ENCODE results near the gene DMRTB1. TPM values are rescaled to one million over a fixed set of nuclear protein-coding genes. Genes with fewer than 3 reads are reported as not detected.

The DMRTB1 gene
- total RNA-seq, 1 experiment from 2014 or later, result not detected

DNA sequence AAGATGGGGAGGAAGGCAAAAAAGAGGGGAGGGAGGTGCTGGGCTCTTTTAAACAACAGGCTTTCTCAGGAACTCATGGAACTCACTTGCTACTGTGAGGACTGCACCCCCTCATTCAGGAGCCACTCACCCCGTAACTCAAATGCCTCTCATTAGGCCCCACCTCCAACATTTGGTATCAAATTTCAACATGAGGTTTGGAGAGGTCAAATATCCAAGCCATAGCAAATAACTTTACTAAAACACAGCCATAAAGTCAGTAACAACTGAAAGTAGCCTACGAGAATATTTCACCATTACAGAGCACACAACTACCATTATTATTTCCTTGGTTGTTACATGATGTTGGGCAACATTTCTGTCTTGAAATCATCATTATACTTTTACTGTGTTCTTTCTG is 13.1 kb upstream of the DMRTB1 start:
- peaks cover 10% of the 10 kb centered on the region; the same call in 1 of the 2 replicates for H3K4me1 ChIP-seq (ENCODE audit: insufficient read depth, low read length)
- no peaks in the 10 kb centered on the region for H4K20me1 ChIP-seq (ENCODE audit: low read length)
- no peak overlapping the region for H3K9ac ChIP-seq (ENCODE audit: low read length)
- H3K4me2 ChIP-seq (ENCODE audit: low read length), result no peak overlapping the region
- BruUV-seq (replicated peaks), result no TSS peak
- POLR2A ChIA-PET (ENCODE audit: unreplicated experiment), result no interaction called here
- DNase-seq (no peak), ATAC-seq (no peak)
- no peak overlapping the region for H3K27ac ChIP-seq (ENCODE audit: low read length)
- H3K79me2 ChIP-seq (ENCODE audit: low read length), result no peaks in the 10 kb centered on the region
- no peaks in the 10 kb centered on the region for H3K36me3 ChIP-seq (ENCODE audit: low read depth, low read length)
- TF ChIP-seq EZH2phosphoT487 (IDR thresholded peaks at IDR 0.05; ENCODE audit: borderline replicate concordance, low read length), result no peak
- TF ChIP-seq, protein P1, sequence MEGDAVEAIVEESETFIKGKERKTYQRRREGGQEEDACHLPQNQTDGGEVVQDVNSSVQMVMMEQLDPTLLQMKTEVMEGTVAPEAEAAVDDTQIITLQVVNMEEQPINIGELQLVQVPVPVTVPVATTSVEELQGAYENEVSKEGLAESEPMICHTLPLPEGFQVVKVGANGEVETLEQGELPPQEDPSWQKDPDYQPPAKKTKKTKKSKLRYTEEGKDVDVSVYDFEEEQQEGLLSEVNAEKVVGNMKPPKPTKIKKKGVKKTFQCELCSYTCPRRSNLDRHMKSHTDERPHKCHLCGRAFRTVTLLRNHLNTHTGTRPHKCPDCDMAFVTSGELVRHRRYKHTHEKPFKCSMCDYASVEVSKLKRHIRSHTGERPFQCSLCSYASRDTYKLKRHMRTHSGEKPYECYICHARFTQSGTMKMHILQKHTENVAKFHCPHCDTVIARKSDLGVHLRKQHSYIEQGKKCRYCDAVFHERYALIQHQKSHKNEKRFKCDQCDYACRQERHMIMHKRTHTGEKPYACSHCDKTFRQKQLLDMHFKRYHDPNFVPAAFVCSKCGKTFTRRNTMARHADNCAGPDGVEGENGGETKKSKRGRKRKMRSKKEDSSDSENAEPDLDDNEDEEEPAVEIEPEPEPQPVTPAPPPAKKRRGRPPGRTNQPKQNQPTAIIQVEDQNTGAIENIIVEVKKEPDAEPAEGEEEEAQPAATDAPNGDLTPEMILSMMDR (conservative IDR thresholded peaks at IDR 0.05; ENCODE audit: low read depth, low read length), result no peak
- no peak for TF ChIP-seq EZH2 (IDR thresholded peaks at IDR 0.05; ENCODE audit: low read length, unreplicated experiment)
- no peaks in the 10 kb centered on the region for H3K27me3 ChIP-seq (ENCODE audit: low read length)
- H3K4me3 ChIP-seq (ENCODE audit: low read length), result no peak overlapping the region
- CTCF ChIA-PET, result no interaction called here
- no peak overlapping the region for H2AFZ ChIP-seq (ENCODE audit: low read length)
- H3K9me3 ChIP-seq (ENCODE audit: low read length), result no peaks in the 10 kb centered on the region
- intact Hi-C loops (cut with micrococcal nuclease), result no loop called here
- H3K9me2 ChIP-seq (replicated peaks; ENCODE audit: low read length), result no peaks in the 10 kb centered on the region
- H3F3A ChIP-seq (ENCODE audit: low read length, unreplicated experiment), result no peaks in the 10 kb centered on the region

DNA sequence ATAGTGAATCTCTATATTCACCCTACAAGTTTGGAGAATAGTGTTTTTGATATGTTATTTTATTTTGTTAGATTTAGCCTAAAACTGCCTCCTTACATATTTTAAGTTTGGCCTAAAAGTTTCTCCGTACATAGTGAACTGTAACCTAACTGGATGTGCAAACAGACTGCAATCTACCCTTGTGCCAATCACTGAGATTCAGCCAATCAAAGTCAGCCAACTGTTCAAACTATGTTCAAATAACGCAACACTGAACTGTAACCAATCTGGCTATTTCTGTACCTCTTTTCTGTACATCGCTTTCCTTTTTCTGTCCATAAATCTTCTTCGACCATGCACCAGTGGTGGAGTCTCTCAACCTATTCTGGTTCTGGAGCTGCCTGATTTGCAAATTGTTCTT is 11.8 kb upstream of the DMRTB1 start:
- ChIA-PET CTCF (no interaction called here), POLR2A (ENCODE audit: unreplicated experiment) (no interaction called here)
- BruUV-seq (replicated peaks), result no TSS peak
- H3K27me3 ChIP-seq (ENCODE audit: low read length), result no peaks in the 10 kb centered on the region
- H2AFZ ChIP-seq (ENCODE audit: low read length), result no peak overlapping the region
- H3K9me2 ChIP-seq (replicated peaks; ENCODE audit: low read length), result no peaks in the 10 kb centered on the region
- ATAC-seq (no peak), DNase-seq (no peak)
- H3K27ac ChIP-seq (ENCODE audit: low read length), result no peak overlapping the region
- H3K4me1 ChIP-seq (ENCODE audit: insufficient read depth, low read length), result peaks cover 10% of the 10 kb centered on the region; the same call in 1 of the 2 replicates
- no peaks in the 10 kb centered on the region for H3K36me3 ChIP-seq (ENCODE audit: low read depth, low read length)
- no peaks in the 10 kb centered on the region for H3K9me3 ChIP-seq (ENCODE audit: low read length)
- no peak overlapping the region for H3K9ac ChIP-seq (ENCODE audit: low read length)
- no peaks in the 10 kb centered on the region for H3K79me2 ChIP-seq (ENCODE audit: low read length)
- H3K4me3 ChIP-seq (ENCODE audit: low read length), result no peak overlapping the region
- TF ChIP-seq, protein P1 (conservative IDR thresholded peaks at IDR 0.05; ENCODE audit: low read depth, low read length), result no peak
- TF ChIP-seq EZH2phosphoT487 (IDR thresholded peaks at IDR 0.05; ENCODE audit: borderline replicate concordance, low read length), result no peak
- no peak for TF ChIP-seq EZH2 (IDR thresholded peaks at IDR 0.05; ENCODE audit: low read length, unreplicated experiment)
- H3F3A ChIP-seq (ENCODE audit: low read length, unreplicated experiment), result no peaks in the 10 kb centered on the region
- H4K20me1 ChIP-seq (ENCODE audit: low read length), result no peaks in the 10 kb centered on the region
- no peak overlapping the region for H3K4me2 ChIP-seq (ENCODE audit: low read length)
- intact Hi-C loops (cut with micrococcal nuclease), result no loop called here

DNA sequence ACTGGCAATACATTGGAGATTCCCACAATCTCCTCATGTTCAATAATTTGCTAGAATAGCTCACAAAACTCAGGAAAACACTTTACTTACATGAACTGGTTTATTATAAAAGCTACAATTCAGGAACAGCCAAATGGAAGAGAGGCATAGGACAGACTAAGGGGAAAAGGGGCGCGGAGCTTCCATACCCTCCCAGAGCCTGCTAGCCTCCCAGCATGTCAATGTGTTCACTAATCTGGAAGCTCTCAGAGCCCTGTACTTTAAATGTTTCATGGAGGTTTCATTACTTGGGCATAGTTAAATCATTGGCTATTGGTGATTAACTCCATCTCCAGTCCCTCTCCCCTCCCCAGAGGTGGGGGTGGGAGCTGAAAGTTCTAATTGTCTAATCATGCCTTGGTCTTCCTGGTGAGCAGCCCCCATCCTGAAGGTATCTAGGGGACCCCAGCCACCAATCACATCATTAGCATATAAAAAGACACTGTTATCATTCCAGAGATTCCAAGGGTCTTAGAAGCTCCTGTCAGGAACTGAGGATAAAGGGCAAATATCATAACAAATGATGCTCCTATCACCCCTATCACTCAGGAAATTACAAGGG is 10.9 kb upstream of the DMRTB1 start:
- Histone ChIP-seq H3K9ac (ENCODE audit: low read length) (no peak overlapping the region), H3F3A (ENCODE audit: low read length, unreplicated experiment) (no peaks in the 10 kb centered on the region), H3K4me3 (ENCODE audit: low read length) (no peak overlapping the region), H3K9me2 (replicated peaks; ENCODE audit: low read length) (no peaks in the 10 kb centered on the region), H3K36me3 (ENCODE audit: low read depth, low read length) (no peaks in the 10 kb centered on the region), H3K27me3 (ENCODE audit: low read length) (no peaks in the 10 kb centered on the region), H3K9me3 (ENCODE audit: low read length) (no peaks in the 10 kb centered on the region), H4K20me1 (ENCODE audit: low read length) (no peaks in the 10 kb centered on the region), H2AFZ (ENCODE audit: low read length) (no peak overlapping the region), H3K4me2 (ENCODE audit: low read length) (no peak overlapping the region), H3K79me2 (ENCODE audit: low read length) (no peaks in the 10 kb centered on the region), H3K4me1 (ENCODE audit: insufficient read depth, low read length) (peaks cover 10% of the 10 kb centered on the region; the same call in 1 of the 2 replicates), H3K27ac (ENCODE audit: low read length) (no peak overlapping the region)
- ChIA-PET POLR2A (ENCODE audit: unreplicated experiment) (interaction anchor here (0.7 kb wide), 1 partner anchor 11 kb away, joined by 3 read pairs; no protein-coding TSS in a partner anchor), CTCF (no interaction called here)
- ATAC-seq (no peak), DNase-seq (no peak)
- BruUV-seq (replicated peaks), result no TSS peak
- intact Hi-C loops (cut with micrococcal nuclease), result no loop called here
- TF ChIP-seq EZH2 (IDR thresholded peaks at IDR 0.05; ENCODE audit: low read length, unreplicated experiment) (no peak), EZH2phosphoT487 (IDR thresholded peaks at IDR 0.05; ENCODE audit: borderline replicate concordance, low read length) (no peak)
- TF ChIP-seq, protein P1 (conservative IDR thresholded peaks at IDR 0.05; ENCODE audit: low read depth, low read length), result no peak

Data from PC-3 (cell line).